ENCODE measurements around the gene RBM25.
A peak's percentile ranks its signal among the peaks of the same experiment; 100 is the strongest.
"Not testable (repeated sequence)": the region's sequence is repeated elsewhere in the genome, so short reads cannot be mapped to it uniquely, and the experiment has no call there.

Gene RBM25

GRCh38 chr14:73058224-73058921 is at the start of gene RBM25:
RBM25 (plus strand) TSS chr14:73058534; CDS start chr14:73071642, 13,108 bp downstream.
- Histone ChIP-seq H3K4me3 (peak within 1 kb of the TSS; percentile 62 to 94 (median 83)), H3K27ac (peak within 1 kb of the TSS; percentile 80 to 99 (median 93))

GRCh38 chr14:73011189-73011588 is 47.1 kb upstream of the RBM25 start:
- H3K27ac ChIP-seq, H3K4me3 ChIP-seq: not testable (repeated sequence)

GRCh38 chr14:73014105-73014504 is 44.2 kb upstream of the RBM25 start:
- no peak overlapping the region for H3K4me3 ChIP-seq
- peak overlapping the region in 2 of 21 experiments; percentile 28 to 41 for H3K27ac ChIP-seq

GRCh38 chr14:73015552-73015951 is 42.8 kb upstream of the RBM25 start:
- peak overlapping the region in 1 of 21 experiments; percentile 54 for H3K27ac ChIP-seq

GRCh38 chr14:73016011-73016410 is 42.3 kb upstream of the RBM25 start:
- H3K27ac ChIP-seq, H3K4me3 ChIP-seq: not testable (repeated sequence)

More at GRCh38 chr14:73015552-73015951, 42.8 kb upstream of the RBM25 start:
- not testable (repeated sequence) for H3K4me3 ChIP-seq

GRCh38 chr14:73022051-73022450 is 36.3 kb upstream of the RBM25 start:
- Histone ChIP-seq H3K27ac (no peak overlapping the region), H3K4me3 (no peak overlapping the region)

GRCh38 chr14:73025544-73025943 is 32.8 kb upstream of the RBM25 start:
- H3K27ac ChIP-seq: peak overlapping the region in 1 of 21 experiments; percentile 86
- H3K4me3 ChIP-seq: peak overlapping the region in 3 of 7 experiments; percentile 72 to 92 (median 84)

GRCh38 chr14:73026243-73026844 is 32.0 kb upstream of the RBM25 start:
- peak overlapping the region; percentile 68 to 94 (median 84) for H3K4me3 ChIP-seq
- peak overlapping the region; percentile 54 to 89 (median 85) for H3K27ac ChIP-seq

GRCh38 chr14:73026845-73027542 is 31.3 kb upstream of the RBM25 start, which contains the start of gene ZFYVE1:
ZFYVE1 (minus strand) TSS chr14:73027106; CDS start chr14:73024508, 2,598 bp downstream.
- peak within 1 kb of the TSS; percentile 68 to 94 (median 84) for H3K4me3 ChIP-seq
- peak within 1 kb of the TSS; percentile 54 to 89 (median 85) for H3K27ac ChIP-seq

- H3K27ac ChIP-seq: peak overlapping the region in 6 of 21 experiments; percentile 8 to 87 (median 38)
- H3K4me3 ChIP-seq: peak overlapping the region in 6 of 7 experiments; percentile 68 to 94 (median 85)
Measured at GRCh38 chr14:73027546-73027945, 30.8 kb upstream of the RBM25 start.

GRCh38 chr14:73027984-73028383 is 30.4 kb upstream of the RBM25 start:
- H3K4me3 ChIP-seq: no peak overlapping the region
- peak overlapping the region in 1 of 21 experiments; percentile 39 for H3K27ac ChIP-seq

GRCh38 chr14:73036706-73037450 is 21.5 kb upstream of the RBM25 start:
- H3K27ac ChIP-seq: not testable (repeated sequence)

GRCh38 chr14:73047808-73048207 is 10.5 kb upstream of the RBM25 start:
- Histone ChIP-seq H3K27ac (no peak overlapping the region), H3K4me3 (no peak overlapping the region)

More at GRCh38 chr14:73036706-73037450, 21.5 kb upstream of the RBM25 start:
- not testable (repeated sequence) for H3K4me3 ChIP-seq

GRCh38 chr14:73049428-73049827 is 8.9 kb upstream of the RBM25 start:
- no peak overlapping the region for H3K27ac ChIP-seq
- no peak overlapping the region for H3K4me3 ChIP-seq

- Histone ChIP-seq H3K4me3 (no peak overlapping the region), H3K27ac (no peak overlapping the region)
Measured at GRCh38 chr14:73055251-73055650, 3.1 kb upstream of the RBM25 start.

- Histone ChIP-seq H3K27ac (peak overlapping the region; percentile 0 to 99 (median 93)), H3K4me3 (peak overlapping the region; percentile 62 to 94 (median 83))
Measured at GRCh38 chr14:73057944-73058223, 450 bp upstream of the RBM25 start.

GRCh38 chr14:73058922-73059673 is 764 bp downstream of the RBM25 start:
- peak overlapping the region; percentile 80 to 99 (median 93) for H3K27ac ChIP-seq
- peak overlapping the region; percentile 62 to 94 (median 83) for H3K4me3 ChIP-seq

- no peak overlapping the region for H3K4me3 ChIP-seq
- no peak overlapping the region for H3K27ac ChIP-seq
Measured at GRCh38 chr14:73069585-73069984, 11.3 kb downstream of the RBM25 start.

- no peak overlapping the region for H3K27ac ChIP-seq
- no peak overlapping the region for H3K4me3 ChIP-seq
Measured at GRCh38 chr14:73091044-73091443, 32.7 kb downstream of the RBM25 start.
